GM19438 (cell line): ENCODE measurements around the gene L3HYPDH.

Experiments used
- ATAC-seq: cut with Tn5 transposase; IDR thresholded peaks from one replicate; pipeline ENCODE4 v1.9.1; 2021; ENCODE audit warnings: low read depth; ENCODE audit not compliant: unreplicated experiment

Gene L3HYPDH

DNA sequence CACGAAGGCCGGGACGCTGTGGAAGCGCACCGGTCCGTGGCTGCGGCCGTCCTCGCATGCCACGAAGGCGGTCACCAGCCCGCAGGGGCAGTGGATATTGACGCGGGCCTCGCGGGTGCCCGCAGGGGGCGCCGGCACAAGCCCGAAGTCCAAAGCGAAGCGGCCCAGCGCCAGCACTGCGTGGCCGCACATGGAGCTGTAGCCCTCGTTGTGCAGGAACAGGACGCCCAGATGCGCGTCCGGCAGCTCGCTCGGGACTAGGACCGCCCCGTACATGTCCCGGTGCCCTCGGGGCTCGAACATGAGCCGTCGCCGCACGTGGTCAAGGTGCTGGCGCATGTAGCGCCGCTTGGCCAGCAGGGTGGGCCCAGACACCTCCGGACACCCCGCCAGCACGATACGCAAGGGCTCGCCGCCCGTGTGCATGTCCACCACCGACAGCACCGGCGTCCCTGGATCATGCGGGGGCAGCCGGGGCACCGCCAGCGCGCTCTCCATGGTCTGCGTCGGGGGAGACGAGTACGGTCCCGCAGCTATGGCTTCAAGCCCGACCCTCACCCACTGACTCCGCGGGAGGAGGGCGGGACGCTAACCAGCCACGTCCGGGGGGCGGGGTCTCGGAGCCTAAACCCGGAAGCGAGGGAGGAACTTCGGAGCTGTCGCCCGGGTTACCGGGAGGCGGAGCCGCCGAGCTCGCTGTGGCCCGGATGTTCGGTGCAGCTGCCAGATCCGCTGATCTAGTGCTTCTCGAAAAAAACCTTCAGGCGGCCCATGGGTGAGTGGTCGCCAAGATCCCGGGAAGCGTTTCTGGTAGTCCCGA is at the start of gene L3HYPDH, which contains the start of gene JKAMP:
L3HYPDH (minus strand) TSS at position 590 of the 820 bp plus-strand sequence; CDS start at position 498, 92 bp downstream.
JKAMP (plus strand) TSS at position 699 of the 820 bp plus-strand sequence; CDS start at position 772, 73 bp downstream.
- ATAC-seq: peak; percentile 85

DNA sequence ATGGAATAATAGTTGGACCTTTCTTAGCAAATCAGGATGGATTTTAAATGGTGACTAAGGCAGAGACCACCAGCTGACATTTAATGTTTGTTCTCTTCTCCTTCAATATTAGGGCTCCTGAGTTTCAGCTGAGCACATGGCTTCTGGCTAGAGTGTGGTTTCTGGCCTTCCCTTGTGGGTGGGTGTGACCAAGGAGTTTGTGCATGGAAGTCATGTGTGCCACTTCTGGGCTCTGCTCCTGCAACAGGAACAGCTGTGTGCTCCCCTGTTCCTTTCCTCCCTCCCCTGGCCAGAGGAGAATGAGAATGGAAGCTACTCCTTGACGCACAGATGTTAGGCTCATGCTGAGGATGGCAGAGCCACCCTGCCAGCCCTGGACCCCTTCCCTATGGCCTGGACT is 48.2 kb upstream of the L3HYPDH start:
- no peak for ATAC-seq

DNA sequence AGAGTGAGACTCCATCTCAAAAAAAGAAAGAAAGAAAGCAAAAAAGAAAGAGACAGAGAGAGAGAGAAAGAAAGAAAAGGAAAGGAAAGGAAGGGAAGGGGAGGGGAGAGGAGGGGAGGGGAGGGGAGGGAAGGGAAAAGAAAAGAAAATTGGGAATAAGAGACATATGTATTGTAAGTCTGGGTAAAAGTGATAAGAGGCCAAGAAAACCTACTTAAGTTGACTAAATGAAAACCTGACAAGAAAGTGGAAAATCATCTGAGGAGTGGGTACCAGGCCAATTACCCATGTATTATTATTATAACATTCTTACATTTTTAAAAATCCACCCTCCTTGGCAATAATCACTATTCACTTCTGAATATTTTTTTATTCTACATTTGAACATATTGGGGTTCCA is 46.1 kb upstream of the L3HYPDH start:
- ATAC-seq: no peak

DNA sequence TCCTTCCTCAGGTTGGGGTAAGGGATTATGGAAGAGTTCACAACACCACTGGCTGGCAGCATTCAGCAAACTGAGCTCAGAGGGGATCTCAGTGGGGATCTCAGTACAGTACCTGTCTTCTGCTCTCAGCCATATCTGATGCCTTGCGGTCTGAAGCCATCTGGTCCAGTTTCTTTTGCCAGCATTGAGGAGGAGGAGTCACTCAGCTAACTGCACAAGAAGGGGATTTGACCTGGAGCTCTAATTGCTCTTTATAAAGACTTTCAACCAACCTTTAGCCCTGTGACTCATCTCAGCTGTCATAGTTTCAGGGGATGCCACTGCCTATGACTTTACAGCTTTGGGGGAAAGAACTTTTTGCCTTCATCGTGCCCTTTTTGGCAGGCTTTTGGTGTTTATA is 45.0 kb upstream of the L3HYPDH start:
- ATAC-seq: no peak

DNA sequence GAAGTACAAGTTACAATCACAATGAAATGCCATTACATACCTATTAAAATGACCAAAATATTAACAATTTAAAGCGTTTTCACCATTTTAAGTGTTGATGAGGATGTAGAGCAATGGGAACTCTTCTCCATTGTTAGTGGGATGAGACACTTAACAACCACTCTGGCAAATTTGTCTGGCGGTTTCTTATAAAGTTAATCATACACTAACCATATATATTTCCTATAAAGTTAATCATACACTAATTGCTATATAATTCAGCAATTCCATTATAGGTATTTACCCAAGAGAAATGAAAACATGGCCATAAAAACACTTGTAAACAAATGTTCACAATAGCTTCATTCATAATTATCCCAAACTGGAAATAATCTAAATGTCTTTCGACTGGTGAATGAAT is 36.0 kb upstream of the L3HYPDH start:
- no peak for ATAC-seq

DNA sequence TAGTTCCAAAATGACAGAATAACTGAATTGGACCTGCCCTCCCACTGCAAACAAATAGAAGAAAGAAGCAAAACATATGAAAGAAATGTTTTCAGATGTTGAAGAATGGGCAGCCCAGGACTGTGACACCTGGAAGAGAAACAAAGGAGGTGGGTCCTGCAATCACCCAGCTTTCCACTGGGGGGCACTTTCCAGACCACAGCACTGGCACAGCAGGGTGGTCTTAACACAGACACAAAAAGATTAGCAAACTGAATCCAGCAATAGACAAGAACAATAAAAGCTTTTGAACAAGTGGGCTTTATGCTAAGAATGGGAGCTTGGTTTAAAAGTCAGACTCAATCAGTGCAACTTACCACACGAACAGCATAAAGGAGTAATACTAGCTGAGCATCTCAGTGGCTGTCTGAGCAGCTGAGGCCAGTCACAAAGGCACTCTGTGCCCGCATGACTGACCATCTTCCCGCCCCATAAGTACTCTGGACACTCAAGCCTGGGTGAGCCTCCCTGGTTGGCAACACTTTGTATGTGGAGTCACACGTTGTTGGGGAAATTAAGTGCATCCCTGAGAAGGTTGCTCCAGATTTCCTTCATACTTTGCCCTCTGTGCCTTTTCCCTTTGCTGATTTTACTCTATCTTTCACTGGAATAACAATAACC is 27.8 kb upstream of the L3HYPDH start:
- no peak for ATAC-seq

DNA sequence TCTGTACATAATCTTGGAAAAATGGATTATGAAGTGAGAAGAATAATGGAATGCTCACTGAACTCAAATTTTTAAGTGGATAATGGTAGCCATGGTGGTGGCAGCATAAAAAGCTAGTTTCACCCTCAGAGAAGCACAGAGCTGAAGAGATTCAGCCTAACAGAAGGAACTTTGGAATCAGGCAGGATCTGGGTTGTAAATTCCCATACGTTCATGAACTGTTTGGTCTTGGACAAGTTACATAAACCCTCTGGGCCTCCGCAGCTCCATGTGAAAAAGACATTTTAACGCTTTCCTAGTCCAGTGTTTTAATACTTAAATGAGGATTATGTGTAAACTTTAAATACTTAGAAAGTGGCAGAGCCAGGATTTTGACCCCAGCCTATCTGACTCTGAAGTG is 26.8 kb upstream of the L3HYPDH start:
- ATAC-seq: no peak

DNA sequence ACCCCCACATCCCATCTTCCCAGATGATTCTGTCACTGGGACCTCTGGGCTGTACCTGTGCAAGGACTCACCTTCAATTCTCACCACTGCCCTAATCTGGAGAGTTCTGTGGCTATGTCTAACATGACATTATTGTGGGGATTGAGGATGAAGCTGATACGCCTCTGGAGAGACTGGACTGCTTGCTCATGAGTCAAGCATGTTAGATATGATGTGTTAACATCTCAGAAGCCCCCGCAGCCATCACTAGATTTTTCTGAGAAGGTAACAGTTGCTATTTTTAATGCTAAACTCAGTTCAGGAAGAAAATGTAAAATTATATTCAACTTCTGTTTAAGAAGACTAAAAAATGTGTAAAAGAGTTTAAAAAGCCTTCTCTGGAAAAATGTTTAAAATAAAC is 25.8 kb upstream of the L3HYPDH start:
- no peak for ATAC-seq

DNA sequence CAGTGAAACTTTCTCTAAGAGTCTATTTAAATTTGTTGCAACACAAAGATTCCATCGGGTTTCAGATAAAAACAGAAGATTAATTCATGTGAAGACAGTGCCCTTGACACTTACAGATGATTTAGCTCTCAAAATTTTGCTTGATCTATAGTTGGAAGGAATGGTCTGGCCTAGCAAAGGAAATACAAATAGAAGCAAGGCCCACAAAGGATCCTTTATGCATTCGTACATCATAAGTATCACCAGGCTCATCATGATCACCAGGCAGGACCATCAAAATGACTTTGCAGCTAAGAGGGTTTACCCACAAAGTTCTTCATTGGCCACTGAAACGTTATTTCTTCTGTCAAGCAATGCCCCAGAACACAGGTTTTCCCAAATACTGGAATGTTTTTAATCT is 24.9 kb upstream of the L3HYPDH start:
- ATAC-seq: no peak

DNA sequence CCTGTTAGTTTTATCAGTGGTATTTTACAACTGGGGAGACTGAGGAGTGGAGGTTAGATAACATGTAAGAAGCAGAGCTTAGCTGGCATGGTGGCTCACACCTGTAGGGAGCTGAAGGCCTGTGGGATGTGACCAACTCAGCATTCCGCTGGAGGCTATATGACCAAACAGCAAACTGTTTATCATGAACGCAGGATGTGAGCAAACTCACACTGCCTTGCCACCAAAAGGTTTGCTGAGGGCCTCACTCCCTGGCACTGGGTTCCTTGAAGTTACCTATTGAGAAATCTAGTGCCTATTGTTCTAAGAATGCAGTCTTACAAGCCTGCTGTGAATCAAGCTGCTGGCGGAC is 23.5 kb upstream of the L3HYPDH start:
- ATAC-seq: no peak

DNA sequence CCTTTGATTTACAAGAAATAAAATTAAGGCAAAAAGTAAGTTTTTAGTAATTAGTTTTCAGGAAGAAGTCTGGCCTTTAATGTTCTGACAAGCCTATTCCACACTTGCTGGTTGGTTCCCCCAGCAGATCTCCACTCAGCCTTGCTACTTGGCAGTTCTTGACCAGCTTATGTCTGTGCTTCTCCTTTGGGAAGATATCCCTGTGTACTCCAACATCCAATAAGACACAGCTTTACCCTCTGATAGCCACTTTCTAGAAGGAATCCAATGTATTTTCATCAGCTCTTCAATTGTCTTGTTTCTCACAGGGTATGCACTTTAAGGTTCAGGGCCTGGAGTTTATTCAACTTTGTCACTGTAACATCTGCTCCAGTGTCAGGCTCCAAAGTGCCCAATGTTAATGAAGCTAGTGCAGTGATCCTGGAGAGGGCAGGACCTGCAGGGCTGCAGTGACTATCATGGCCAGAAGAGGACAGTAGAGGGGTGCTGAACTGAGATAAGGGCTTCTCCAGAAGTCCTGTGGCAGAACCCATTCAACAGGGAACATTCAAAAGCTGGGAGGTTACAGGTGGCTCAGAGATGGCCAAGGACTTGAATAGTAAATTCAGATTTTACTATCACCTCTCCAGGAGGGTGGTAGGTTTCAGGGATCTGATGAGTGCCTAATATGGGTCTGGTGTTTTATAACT is 23.0 kb upstream of the L3HYPDH start:
- peak; percentile 79 for ATAC-seq

DNA sequence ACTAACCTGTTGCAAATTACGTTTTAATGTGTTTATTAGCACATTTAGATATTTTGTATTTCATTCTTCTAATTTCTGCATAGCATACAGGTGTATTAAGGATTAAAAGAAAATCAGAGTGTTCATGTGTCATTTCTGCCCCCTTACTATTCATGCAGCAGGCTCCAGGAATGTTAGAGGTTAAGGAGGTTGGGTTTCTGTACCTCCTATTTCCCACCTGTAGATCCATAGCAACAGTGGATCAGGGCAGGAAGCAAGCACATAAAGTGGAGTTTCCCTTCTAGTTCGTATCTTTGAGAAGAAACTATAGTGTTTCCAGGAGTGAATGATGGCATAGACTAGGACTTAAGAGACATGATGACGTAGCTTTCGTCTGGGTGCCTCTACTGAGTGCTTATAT is 19.0 kb upstream of the L3HYPDH start:
- ATAC-seq: no peak

DNA sequence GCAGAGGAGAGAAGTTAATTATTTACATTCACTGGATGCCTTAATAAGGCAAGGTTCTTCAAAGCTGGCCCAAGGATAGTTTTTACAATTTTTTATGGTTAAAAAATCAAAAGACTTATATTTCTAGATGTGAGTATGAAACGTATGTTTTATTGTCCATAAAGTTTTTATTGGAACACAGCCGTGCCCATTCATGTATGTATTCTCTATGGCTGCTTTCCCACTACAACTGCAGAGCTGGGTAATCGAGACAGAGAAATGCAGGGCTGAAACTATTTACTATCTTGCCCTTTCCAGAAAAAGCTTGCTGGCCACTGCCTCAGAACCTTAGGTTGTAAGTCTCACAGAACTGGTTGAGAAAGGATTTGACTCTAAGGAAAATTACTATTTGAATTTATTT is 16.5 kb upstream of the L3HYPDH start:
- ATAC-seq: no peak

DNA sequence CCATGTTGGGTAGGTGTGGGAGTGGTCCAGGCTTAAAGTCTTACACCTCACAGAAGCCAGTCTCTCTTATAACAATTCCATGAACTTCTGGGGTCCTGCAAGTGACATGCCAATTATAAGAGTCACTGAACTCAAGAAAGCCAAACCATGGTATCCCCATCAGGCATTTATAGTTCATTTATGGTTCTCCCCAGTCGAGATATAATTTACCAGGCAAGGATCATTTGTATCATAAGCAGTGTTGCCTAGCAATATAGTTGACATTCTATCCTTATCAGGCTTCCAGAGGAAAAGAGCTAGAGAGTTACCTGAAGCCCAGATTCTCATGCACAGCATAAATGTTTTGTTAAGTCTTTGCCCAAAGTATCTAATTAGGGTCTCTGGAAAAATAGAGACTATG is 8.2 kb upstream of the L3HYPDH start:
- ATAC-seq: no peak

DNA sequence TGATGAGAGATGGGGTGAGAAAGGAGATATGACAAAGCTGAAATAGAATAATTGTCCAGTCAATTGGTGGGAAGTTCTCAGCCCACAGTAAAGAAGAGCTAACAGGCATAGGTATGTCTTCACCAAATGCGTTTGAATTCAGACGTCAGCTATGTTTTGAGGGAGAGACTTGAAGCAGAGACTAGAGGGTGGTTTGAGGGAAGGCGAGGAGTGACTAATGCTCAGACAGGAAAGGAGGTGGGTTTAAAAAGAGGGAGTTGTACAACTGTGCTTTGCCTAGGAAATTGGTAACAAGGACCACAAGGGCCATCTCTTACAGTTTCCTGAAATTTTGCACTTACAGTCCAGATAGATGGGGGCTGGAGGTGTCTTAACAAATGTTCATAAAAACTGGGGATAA is 6.5 kb upstream of the L3HYPDH start:
- no peak for ATAC-seq

DNA sequence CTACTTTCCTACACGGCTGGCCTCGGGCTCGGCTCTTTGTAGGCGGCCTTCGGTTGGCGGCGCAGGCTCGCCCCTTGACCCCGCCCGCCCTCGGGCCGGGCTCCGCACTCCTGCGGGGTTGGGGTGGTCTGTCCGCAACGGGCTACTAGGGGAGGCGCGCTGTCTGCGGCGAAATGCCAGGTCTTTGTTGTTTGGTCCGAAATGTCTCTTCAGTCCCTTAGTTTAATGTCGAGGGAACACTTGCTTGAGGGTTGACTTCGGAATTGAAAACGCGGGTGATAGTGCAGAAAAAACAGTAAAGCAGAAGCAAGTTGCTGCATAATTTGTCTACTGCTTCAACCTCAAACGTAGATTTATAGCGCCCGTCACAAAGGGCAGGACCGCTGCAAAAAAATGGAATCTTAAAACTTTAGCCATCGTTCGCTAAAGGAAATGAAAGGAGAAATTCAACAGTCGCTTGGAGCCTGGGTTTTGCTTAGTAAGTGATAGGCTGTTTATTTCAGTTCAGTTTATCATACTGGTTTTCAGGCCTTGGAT is 499 bp upstream of the L3HYPDH start:
- ATAC-seq: peak; percentile 43

DNA sequence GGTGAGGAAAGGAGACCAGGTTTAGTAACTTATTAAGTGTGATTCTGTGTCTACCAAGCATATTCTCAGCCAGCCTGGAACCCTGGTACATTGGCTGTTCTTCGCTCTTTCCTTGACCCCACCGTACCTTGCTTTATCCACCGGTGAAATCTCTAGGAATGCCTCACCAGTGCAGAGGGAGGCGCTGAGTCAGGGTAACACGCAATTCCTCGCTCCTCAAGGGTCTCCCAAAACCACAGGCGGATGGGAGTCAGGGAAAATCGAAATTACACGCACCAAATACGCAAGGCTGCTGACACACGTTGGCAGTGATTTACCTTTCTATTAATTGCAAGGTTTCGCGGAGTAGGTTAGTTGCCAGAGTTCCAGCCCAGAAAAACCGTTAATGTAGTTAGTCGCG is 845 bp downstream of the L3HYPDH start:
- ATAC-seq: no peak

DNA sequence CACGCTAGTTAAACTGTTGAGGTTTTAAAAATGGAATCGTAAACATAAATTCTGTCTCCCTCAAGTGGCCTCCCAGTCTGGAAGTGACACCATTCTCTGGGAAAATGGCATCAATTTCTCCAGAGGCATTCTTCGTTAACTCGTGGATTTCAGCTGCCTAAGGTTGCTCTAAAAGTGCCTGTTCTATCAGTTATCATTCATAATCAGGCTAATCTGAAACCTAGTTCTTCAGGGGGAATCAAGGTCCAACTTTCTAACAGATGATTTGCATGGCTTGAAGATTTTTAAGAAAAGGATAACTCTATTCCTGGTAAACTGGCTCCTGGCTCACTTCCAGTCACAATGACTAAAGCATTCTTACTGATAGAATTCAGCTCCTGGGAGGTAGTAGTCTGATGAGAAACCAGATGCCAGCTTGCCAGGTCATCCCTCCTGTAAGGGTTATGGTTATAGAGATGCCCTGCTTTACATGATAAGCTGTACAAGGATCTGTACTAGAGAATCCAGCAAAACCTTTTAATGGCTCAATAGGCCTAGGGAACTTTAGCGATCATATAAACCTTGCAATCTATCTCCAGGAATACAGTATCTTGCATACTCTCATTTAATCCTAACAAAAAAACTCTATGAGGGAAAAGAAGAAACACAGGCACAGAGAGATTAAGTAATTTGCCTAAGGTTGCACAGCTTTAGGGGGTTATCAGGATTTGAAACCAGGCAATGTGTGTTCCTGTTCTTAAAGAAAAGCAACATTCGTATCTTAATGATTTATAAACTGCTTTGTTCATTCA is 1.5 kb downstream of the L3HYPDH start:
- ATAC-seq: no peak

DNA sequence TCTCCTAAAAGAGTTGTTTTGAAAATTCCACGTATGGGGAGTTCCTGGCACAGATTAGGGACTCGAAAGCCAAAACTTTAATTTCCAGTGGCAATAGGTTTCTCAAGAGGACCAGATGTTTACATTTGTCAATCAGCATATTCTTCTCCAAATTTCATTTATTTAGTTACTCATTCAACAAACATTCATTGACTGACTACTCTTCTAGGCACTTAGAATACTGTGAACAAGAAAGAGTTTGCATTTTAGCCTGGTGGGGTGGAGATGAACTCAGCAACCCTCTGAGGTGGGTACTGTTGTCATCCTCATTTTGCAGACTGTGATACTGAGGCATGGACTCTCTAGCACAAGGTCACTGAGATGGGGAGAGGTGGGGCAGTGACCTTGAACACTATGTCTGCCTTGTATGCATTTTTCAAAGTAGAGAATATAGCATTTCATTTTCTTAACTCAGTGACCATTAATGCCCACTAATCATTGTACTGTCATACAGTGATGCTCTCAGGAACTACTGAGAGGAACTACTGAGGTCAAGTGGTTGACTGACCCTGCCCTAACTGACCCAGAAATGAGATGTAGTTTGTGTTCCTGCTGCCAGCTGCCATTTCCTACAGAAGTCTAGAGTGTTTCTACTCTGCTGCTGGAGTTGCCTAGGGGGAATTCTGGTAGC is 2.2 kb downstream of the L3HYPDH start:
- no peak for ATAC-seq

DNA sequence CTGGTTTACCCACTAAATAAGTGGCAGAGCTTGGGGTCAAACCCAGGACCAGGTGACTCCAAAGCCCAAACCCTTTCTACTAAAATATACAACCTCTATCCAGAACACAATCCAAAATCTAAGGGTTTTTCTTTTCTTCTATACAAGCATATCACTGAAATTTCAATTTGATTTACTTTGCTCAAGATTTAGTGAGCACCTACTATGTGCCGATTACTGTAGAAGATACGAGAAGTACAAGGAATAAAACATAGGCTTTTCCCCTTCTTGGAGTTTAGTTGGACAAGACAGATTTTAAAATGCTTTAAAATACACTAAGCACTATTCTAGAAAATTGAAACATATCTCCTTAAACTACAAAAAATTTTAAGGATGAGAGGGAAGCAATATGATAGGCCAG is 2.8 kb downstream of the L3HYPDH start:
- ATAC-seq: no peak
